GM18519 (cell line): Measurements from ENCODE around the gene PCDH9.
"Not testable (repeated sequence)": the region's sequence is repeated elsewhere in the genome, so short reads cannot be mapped to it uniquely, and the experiment has no call there.

ENCODE experiments used
- ATAC-seq: cut with Tn5 transposase; IDR thresholded peaks from one replicate; pipeline ENCODE4 v1.9.1; 2021; ENCODE audit warnings: mild to moderate bottlenecking, moderate library complexity; ENCODE audit not compliant: unreplicated experiment, low FRiP score

Gene PCDH9

DNA sequence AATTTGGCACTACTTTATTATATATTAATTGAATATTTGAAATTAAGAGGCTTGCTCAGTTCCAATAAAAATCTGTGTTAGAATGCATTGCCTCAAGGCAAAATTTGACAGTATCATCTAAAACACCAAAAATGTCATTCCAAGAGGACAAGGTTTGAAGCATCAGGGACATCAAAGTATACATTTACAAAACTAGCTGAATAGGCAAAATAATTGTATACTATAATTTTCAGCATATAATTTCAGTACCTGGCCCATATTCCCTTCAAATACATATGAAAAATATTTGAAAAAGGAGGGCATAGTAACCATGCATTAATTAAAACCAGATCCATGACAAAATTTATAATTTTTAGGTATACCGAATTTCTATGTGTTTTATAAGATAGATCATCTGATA, 963.8 kb downstream of the PCDH9 start:
- no peak for ATAC-seq

DNA sequence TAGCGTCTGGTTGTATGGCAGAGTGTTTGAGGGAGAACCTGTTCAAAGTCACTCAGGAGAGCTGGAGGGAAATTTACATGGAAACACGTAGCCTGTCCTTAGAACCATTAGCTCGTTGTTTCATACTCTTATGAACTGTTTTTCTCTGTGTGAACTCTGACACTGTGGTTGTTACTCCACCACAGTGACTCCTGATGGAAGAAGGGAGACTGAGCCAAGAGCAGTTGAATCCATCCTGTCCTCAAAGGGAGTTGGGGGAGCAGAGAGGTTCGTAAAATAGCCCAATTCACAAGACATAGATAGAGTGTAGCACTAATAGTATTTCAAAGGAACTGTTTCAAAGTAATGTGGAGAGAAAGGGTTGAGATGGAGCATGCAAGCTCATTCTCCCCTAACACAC, 964.8 kb downstream of the PCDH9 start:
- ATAC-seq, result no peak

DNA sequence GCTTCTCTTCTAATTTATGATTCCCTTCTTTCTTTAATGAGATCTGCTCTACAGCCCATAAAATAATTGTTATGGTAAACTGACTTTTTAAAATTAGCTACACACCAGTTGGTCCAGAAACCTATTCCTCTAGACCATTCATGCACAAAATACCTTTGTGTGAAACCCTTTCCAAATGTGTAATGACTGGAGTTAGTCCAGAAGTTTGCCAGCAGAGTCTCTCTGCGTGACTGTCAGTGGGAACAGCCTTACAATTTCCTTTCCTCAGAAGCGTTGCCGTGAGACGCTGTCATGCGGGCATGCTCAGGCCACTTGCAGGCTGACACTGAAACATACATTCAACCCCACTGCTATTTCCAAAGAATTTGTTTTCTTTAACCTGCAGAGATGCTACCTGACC, 965.2 kb downstream of the PCDH9 start:
- ATAC-seq, result no peak

DNA sequence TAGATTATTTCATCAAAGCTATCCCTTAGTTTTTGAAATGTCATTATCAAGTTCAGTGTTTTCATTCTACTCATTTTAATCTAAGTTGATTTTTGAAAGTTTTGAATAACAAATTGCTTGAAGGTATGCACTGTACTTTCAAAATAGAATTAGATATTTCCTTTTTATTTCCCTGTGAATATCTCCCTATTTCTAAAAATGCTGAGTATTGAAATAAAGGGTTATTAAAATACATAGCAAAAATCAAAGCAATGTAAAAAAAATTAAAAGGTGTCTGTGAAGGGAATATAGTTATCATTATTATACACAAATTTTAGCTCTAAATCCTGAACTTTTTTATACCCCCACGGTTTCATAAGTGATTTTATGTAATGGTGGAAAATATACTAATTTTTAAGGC, 967.8 kb downstream of the PCDH9 start:
- no peak for ATAC-seq

DNA sequence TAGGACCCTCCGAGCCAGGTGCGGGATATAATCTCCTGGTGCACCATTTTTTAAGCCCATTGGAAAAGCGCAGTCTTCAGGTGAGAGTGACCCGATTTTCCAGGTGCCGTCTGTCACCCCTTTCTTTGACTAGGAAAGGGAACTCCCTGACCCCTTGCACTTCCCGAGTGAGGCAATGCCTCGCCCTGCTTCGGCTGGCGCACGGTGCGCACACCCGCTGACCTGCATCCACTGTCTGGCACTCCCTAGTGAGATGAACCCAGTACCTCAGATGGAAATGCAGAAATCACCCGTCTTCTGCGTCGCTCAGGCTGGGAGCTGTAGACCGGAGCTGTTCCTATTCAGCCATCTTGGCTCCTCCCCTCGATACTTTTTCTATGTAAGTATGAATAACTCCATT, 970.7 kb downstream of the PCDH9 start:
- ATAC-seq, result not testable (repeated sequence)
